GM18907 (cell line): ENCODE measurements around the gene PTPN4.

ENCODE experiments used
- ATAC-seq: cut with Tn5 transposase; IDR thresholded peaks from one replicate; pipeline ENCODE4 v1.9.1; 2021; ENCODE audit warnings: mild to moderate bottlenecking, moderate library complexity; ENCODE audit not compliant: unreplicated experiment

PTPN4 gene

GRCh38 chr2:119849838-119850565 lies 90.3 kb downstream of the PTPN4 start:
- ATAC-seq: no peak

DNA sequence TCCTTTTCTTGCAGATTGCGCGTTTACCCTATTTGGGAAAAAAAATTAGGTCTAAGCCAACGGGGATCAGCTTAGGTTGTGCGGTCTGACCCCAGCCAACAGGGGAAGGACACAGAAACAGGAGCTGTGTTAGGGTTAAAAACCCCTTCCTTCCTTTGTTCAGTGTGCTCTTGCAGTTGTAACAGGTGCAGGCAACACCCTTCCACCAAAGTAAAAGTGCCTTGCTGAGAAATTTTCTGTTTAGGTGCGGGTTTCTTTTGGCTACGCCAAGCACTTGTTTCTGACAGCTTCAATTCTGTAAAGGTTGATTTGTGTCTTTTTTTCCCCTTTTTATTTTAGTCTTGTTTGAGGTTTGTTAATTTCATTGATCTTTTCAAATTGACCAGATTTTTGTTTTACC lies 92.5 kb downstream of the PTPN4 start:
- ATAC-seq: no peak

GRCh38 chr2:119853777-119854399 lies 94.2 kb downstream of the PTPN4 start:
- ATAC-seq: no peak

DNA sequence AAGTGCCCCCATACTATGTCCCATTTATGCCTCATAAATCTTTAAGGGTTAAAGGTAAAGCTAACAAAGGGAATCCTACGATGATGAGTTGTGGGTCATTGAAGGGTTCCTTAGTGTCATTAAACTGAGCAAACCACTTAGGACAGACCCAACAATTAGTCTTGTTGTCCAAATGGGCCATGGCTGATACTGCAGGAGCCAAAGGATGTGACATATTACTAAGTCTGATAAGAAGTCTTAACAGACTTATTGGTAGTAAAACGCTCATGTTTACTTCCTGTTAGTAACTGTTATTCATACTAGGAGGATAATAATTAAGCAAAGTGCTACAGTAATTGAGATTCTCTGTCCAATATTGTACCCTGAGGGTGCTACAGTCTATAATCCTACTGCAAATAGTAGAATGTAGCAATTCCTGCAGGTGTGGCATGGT lies 96.8 kb downstream of the PTPN4 start:
- peak; percentile 57 for ATAC-seq

GRCh38 chr2:119857742-119858141 lies 98.0 kb downstream of the PTPN4 start:
- no peak for ATAC-seq

- ATAC-seq: no peak
Measured at GRCh38 chr2:119859528-119859927, 99.8 kb downstream of the PTPN4 start.

- ATAC-seq: no peak
Measured at GRCh38 chr2:119860924-119861323, 101.2 kb downstream of the PTPN4 start.

DNA sequence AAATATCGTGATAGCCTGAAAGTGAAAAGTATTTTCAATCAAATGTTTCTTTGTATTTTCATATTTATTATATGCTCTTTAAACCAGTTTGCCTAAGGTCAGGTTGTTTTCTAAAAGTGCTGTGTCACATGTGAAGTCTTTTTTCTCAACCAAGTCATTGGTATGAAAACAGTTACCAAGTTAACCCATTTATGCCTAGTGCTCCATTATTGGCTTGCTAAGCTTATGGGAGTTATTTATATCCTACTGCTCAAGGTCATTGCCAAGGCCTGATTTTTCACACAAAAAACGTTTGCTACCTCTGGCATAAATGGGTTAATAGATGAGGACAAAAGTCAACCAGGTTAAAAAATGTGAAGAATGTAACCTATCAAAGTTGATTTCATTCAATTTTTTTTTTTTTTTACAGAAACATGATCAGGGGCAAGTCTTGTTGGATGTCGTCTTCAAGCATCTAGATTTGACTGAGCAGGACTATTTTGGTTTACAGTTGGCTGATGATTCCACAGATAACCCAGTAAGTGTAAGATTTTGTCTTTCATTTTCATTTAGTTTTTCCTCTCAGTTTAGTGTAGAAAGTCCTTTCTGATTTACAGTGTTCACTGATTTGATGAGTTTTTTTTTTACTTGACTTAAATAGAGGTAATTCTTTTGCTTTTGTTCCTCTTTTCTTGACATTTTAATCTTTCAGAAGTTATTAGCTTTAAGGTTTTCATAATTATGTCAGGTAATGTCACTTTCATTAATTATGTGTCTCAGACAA lies 102.6 kb downstream of the PTPN4 start:
- ATAC-seq: peak; percentile 80

GRCh38 chr2:119864318-119864717 lies 104.6 kb downstream of the PTPN4 start:
- ATAC-seq: peak; percentile 55

DNA sequence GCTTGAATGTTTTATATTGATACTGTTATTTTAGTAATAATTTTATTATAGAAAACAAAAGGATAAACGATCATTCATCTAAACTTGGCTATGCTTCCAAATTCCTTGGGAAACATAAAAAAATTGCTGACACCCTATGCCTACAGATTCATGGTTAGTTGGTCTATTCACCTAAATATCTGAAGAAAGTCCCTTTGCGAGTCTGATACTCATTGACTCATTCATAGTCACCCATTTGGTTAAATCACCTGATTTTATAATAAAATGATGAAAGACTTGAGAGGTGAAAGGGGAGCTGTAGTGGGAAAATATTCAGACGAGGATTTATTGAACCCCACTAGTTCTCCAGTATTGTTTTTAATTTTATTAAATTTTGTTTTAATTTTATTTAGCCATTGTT lies 112.0 kb downstream of the PTPN4 start:
- no peak for ATAC-seq

GRCh38 chr2:119873350-119874315 lies 113.9 kb downstream of the PTPN4 start:
- ATAC-seq: no peak

DNA sequence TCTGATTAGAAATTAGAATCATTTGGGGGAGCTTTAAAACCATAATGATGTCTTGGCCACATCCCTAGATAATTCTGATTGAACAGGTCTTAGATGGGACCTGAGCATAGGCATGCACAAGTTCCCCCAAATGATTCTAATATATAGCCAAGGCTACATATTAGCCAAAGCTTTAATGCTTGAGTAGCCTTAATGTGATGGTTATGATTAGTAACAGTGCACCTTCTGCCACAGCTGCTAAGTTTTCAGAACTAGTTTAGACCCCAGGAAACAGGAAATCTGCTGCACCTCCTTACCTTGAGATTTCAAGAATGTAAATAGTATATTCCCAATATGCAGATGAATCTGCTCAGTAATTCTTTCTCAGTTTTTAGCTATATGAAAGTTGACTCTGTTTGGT lies 119.8 kb downstream of the PTPN4 start:
- ATAC-seq: peak; percentile 78

DNA sequence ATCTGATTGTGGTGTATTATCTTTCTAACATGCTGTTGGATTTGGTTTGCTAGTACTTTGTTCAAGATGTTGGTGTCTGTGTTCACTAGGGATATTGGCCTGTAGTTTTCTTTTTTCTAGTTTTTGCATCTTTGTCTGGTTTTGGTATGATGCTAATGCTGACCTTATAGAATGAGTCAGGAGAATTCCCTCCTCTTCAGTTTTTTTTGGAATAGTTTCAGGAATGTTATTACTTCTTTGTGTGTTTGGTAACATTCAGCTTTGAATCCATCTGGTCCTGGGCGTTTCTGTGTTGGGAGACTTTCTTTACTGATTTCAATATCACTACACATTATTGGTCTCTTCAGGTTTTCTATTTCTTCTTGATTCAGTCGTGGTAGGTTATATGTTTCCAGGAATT lies 129.0 kb downstream of the PTPN4 start:
- no peak for ATAC-seq

- ATAC-seq: no peak
Measured at GRCh38 chr2:119897736-119898395, 138.1 kb downstream of the PTPN4 start.

DNA sequence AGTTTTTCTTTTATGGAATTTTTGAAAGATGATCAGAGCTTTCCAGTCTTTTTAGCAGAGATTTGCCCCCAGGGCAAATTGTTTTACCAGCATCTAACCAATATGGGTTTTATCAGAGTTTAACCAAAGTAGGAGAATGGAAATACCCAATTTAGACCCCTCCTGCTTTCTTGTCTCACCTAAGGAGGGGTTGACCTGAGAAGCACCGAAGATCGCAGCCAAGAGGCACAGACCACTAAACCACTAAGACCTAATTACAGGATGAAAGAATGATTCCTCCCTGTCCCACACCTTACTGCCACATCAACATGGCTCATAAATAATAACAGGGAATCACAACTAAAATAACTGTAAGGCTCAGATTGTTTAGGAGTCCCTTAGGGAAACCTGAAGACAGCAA lies 141.3 kb downstream of the PTPN4 start:
- ATAC-seq: no peak

GRCh38 chr2:119910566-119910965 lies 150.8 kb downstream of the PTPN4 start:
- ATAC-seq: no peak

DNA sequence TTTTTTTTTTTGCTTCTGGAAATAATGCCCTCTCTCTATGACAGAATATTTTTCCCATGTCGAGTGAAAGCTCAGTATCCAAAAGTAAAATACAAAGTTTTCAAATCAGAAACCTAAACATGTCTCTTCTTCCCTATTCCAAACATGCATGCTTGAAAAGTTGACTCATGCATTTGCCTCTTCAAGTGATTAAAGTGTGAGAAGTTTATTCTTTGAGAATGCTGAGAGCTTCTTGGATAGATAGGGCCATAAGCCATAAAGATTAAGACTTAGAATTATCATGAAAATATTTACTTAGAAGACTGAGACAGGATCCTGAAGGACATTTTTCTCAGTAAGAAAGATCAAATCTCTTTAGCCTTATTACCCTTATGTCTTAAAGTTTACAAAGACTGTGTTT lies 154.5 kb downstream of the PTPN4 start:
- no peak for ATAC-seq

DNA sequence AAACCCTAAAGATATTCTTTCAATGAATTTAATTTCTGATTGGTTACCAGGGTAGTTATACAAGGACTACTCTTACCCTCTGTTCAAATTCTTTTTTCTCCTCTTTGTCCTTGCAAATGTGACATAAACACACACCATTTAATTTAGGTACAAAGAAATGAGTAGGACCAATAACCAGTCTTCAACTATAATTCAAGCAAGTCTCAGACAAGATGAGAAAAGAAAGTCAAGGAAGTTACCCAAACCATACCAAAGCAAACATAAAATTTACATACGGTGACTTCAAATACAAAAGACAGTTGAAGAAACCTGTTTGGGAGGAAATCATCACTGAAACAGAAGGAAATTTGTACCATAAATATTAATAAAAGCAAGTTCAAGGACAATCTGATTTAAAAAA lies 162.1 kb downstream of the PTPN4 start:
- ATAC-seq: no peak

DNA sequence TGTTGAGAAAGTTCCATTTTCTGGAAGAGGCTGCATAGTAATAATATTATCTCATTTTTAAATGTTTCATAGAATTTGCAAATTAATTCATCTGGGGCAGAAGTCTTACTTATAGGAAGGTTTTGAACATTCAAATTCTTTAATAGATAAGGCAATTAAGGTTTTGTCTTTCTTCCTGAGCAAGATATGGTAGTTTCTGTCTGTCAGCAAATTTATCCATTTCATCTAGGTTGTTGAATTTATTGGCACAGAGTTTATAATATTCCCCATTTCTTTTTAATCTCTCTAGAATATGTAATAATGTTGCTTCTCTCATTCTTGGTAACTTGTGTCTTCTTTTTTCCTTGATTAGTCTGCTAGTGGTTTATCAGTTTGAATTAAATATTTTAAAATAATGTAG lies 163.0 kb downstream of the PTPN4 start:
- no peak for ATAC-seq

DNA sequence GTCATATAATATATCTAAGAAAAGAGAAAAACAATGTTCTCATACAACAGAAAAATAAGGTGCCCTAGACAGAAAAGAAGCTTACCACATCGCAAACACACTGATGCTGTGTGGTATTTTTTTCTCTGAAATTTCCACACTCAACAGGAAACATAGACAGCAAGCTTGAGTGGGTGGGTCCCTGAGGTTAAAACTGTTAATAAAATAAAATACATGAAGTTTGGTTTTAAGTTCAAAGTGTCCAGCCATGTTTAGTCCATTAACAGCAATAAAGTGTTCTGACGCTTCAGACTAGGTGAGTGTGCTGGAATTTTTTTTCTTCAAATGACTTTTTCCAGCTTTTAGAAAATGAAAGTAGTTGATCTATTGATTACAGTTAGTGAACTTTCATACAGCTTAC lies 169.8 kb downstream of the PTPN4 start:
- no peak for ATAC-seq
